Stimulated activated naive B cell treated with anti-CD40 and anti-IgM and Interleukin-4, amounts not matched to agents 10 μg/mL and 1 μg/mL and 100 μg/mL, for 72 hours (primary cell): ENCODE results near the gene RMI2.

ENCODE experiments used
- ATAC-seq, 2 donors: fragments of 150-1000 bp; cut with Tn5 transposase; replicated peaks; 2 replicates each; pipeline ENCODE4 v1.10.0; 2021; ENCODE audit warnings: moderate library complexity in 1 of 2
- DNase-seq: peaks from one replicate; pipeline ENCODE4 v3.0.0; 2021
- H3K27ac Mint-ChIP-seq: one replicate; pipeline ENCODE4 v1.8.0; 2022; ENCODE audit warnings: mild to moderate bottlenecking, mixed read lengths
- H3K27me3 Mint-ChIP-seq, 2 donors: one replicate each; pipeline ENCODE4 v1.8.0; 2022; ENCODE audit warnings: mixed read lengths in 2 of 2
- H3K36me3 Mint-ChIP-seq, 2 donors: one replicate each; pipeline ENCODE4 v1.8.0; 2022; ENCODE audit warnings: mixed read lengths in 2 of 2, mild to moderate bottlenecking in 1 of 2
- H3K4me1 Mint-ChIP-seq, 2 donors: one replicate each; pipeline ENCODE4 v1.8.0; 2022; ENCODE audit warnings: mixed read lengths in 2 of 2, mild to moderate bottlenecking in 1 of 2
- H3K4me3 Mint-ChIP-seq, 2 donors: one replicate each; pipeline ENCODE4 v1.8.0; 2022; ENCODE audit warnings: mild to moderate bottlenecking in 2 of 2, mixed read lengths in 2 of 2, moderate library complexity in 1 of 2
- H3K9me3 Mint-ChIP-seq, 2 donors: one replicate each; pipeline ENCODE4 v1.8.0; 2022; ENCODE audit warnings: mixed read lengths in 2 of 2, mild to moderate bottlenecking in 1 of 2

RMI2 gene

DNA sequence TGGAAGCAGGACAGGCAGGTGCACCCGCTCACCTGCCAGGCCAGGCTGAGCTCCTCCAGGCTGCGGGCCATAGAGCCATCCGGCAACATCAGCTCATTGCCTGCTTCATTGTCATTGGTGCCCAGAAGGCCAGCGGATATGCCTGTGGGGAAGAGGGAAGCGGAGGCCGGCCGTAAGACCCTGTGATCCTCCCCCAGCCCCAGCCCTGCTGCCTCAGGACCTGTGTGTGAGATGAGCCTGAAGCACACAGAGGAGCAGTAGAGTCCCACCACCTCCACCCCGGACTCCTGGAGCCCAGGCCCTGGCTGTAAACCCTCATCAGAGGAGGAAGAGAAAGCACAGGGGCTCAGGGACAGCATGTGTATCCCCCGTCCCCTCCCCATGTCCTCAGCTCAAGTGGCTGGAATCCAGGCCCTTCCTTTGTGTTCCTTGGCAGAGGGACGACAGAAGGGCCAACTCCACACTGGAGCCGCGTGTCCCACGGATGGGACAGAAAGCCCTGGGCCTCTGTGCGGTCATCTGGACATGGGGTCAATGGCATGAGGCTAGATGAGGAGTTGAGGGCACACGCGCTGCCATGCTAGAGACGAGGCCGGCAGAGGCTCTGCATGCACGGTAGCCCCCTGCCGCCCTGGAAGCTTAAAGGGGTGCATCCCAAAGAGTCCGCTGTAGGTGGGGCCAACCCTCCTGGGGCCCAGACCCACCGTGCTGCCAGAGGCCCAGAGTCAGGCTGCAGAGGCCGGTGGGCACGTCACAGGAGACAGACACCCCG lies 39.1 kb downstream of the RMI2 start:
- ATAC-seq, result no peak
- Mint-ChIP-seq H3K4me3 (no peak overlapping the region), H3K36me3 (peaks cover 29 to 32% of the 10 kb centered on the region in 2 donors), H3K4me1 (peaks cover 22 to 24% of the 10 kb centered on the region in 2 donors), H3K27me3 (peaks cover 10 to 23% of the 10 kb centered on the region in 2 donors), H3K9me3 (no peaks in the 10 kb centered on the region), H3K27ac (peak overlapping the region; percentile 47)
- DNase-seq, result no peak

DNA sequence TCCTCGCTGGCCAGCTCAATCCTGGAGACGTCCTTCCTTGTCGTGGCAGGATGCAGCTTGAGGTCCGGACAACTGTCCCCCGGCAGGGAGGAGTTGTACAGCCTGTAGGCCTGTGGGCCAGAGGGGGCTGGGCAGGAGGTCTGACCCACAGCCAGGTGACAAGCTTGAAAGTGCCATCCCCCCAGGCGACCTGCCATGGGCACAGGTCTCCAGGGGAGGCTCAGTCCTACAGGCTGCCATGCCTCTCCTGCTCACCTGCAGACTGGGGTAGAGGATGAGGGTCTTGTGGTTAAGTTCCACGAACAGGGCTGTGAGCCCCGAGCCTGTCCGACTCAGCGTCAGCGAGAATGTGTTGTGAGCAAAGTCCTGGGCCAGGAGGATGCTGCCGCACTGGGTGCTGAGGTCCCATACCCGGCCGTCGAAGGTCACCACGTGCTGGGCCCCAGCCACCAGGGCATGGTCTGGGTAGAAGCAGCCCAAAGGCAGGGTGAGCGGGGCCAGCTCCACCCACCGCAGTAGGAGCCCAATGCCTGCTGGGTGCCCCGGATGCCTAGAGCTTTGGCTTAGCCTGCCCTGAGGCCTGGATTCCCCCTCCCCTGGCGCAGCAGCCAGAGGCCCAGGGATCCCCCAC lies 39.8 kb downstream of the RMI2 start:
- Mint-ChIP-seq H3K27ac (no peak overlapping the region), H3K4me3 (no peak overlapping the region), H3K9me3 (no peaks in the 10 kb centered on the region), H3K4me1 (peaks cover 17 to 19% of the 10 kb centered on the region in 2 donors), H3K27me3 (peaks cover 10 to 23% of the 10 kb centered on the region in 2 donors), H3K36me3 (peaks cover 29 to 31% of the 10 kb centered on the region in 2 donors)
- no peak for ATAC-seq
- no peak for DNase-seq

DNA sequence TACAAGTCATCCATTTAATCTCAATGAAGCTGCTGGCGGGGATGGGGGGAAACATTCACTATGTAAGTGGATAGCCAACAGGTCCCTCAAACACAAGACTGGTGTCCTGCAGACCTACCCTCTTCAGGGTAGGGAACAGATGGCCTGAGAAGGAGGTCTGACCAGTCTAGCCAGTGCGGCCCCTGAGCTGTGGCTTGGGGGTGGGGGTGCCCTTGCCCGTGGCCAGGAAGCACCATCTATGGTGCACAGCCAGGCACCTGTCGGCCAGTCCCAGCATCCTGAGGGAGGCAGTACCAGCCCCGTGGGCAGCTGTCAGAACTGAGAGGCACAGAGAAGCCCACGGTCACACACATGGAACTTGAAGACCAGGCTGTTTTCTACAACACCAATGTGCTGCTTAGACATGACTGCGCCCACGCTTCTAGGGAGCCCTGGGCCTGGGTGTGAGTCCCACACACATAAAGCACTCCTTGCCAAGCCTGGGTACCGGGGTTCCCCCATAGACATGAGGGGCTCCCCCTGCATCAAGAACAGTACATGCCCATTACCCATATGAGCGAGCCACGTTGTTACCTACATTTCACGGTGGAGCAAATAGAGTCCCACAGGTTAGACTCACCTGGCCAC lies 40.9 kb downstream of the RMI2 start:
- peaks cover 17 to 19% of the 10 kb centered on the region in 2 donors for H3K4me1 Mint-ChIP-seq
- ATAC-seq (peak; percentile 89 to 93), DNase-seq (peak; percentile 28)
- no peak overlapping the region for H3K27ac Mint-ChIP-seq
- H3K9me3 Mint-ChIP-seq, result no peaks in the 10 kb centered on the region
- H3K36me3 Mint-ChIP-seq, result peaks cover 24 to 27% of the 10 kb centered on the region in 2 donors
- H3K27me3 Mint-ChIP-seq, result peaks cover 10 to 23% of the 10 kb centered on the region in 2 donors
- H3K4me3 Mint-ChIP-seq, result no peak overlapping the region

DNA sequence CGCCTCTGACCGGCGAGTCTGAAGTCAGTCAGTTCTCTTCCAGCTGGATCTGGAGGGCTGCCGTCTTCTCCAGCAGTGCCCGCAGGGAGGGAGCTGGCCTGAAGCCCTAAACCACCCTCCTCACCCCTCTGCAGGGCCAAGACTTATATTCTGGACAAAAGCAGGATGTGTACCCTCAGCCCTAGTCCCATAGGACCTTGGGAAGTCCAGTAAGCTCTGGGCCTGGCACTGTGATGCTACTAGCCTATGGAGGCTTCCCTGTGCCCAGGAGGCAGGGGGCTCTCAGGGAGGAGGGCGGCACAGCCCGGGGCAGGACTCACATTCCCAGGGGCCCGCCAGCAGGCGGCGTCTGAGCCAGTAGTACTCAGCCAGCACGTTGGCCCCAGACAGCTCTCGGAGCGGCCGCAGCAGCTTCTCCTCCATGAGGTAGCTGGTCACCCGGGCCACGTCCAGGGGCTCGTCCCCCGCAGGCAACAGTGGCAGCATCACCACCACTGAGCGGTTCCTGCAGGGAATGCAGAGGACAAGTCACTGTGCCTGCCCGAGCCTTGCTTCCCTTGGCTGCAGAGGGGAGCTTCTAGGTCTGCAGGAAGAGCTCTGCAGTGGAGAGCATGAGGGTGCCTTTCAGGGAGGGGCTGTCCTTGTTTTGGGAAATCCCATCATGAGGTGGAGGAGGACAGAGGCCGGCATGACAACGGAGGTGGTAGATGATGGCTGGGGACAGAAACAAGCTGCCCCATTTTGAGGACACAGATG lies 41.7 kb downstream of the RMI2 start:
- ATAC-seq, result peak; percentile 57 to 66

DNA sequence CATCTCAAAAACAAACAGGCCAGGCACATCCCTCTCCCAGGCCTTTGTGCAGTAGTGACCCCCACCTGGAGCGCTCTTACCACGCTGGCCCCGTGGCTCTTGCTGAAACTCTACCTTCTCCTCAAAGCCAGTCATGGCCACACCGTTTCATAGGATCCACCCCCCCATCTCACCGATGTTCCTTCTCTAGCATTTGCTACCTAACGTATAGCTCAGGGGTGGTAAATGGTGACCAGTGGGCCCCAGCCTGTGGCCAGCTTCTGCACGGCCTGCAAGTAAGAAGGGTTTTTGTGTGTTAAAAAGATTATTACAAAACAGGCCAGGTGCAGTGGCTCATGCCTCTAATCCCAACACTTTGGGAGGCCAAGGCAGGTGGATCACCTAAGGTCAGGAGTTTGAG lies 43.8 kb downstream of the RMI2 start:
- Mint-ChIP-seq H3K4me1 (peaks cover 17% of the 10 kb centered on the region in 2 donors), H3K4me3 (no peak overlapping the region), H3K9me3 (no peaks in the 10 kb centered on the region), H3K27me3 (peaks cover 10 to 17% of the 10 kb centered on the region in 2 donors), H3K27ac (no peak overlapping the region), H3K36me3 (peaks cover 2 to 8% of the 10 kb centered on the region in 2 donors)
- DNase-seq (no peak), ATAC-seq (no peak)

More for the DNA sequence above, 41.7 kb downstream of the RMI2 start:
- H3K27me3 Mint-ChIP-seq, result peaks cover 10 to 17% of the 10 kb centered on the region in 2 donors
- DNase-seq, result no peak
- no peaks in the 10 kb centered on the region for H3K9me3 Mint-ChIP-seq
- no peak overlapping the region for H3K27ac Mint-ChIP-seq
- H3K4me3 Mint-ChIP-seq, result peak overlapping the region in 1 of 2 donors; percentile 14
- H3K36me3 Mint-ChIP-seq, result peaks cover 17 to 20% of the 10 kb centered on the region in 2 donors
- H3K4me1 Mint-ChIP-seq, result peaks cover 17 to 19% of the 10 kb centered on the region in 2 donors

DNA sequence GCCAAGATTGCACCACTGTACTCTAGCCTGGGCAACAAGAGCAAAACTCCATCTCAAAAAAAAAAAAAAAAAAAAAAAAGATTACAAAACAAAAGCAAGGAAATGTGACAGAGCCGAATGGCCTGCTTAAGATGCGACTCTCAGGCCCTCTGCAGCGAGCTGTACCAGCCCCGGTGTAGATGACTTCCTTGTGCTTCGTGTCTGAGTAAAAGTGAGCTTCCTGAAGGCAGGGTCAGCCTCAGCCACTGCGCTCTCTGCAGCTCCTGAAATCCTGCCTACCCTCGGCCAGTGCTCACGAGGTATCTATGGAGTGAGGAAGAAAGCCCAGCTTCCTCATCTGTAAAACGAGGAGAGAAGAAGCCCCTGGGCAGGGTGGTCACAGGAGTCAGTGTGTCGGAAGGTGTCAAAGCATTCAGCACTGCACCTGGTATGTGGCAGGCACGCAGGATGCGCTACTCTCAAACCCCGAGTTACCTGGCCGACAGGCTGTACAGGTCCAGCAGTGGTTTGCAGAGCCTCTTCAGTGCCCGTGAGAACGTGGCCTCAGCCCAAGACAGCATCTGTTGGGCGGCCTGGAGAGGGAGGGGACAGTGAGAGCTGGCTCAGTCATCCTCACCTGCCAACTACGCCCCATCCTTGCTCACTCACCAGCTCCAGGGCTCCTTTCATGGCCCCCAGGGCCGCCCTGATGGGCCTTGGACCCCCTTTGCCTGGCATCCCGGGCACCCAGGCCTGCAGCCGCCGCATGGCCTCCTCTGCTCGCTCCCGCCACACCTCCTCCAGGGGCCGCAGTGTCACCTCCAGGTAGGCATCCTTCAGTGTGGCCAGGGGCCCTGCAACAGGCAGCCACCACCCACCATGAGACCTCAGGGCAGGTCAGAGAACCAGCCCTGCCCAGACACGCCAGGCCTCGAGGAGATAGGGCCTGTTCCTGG lies 44.6 kb downstream of the RMI2 start:
- no peak overlapping the region for H3K4me3 Mint-ChIP-seq
- H3K27me3 Mint-ChIP-seq, result peaks cover 10 to 13% of the 10 kb centered on the region in 2 donors
- ATAC-seq, result no peak
- DNase-seq, result no peak
- H3K9me3 Mint-ChIP-seq, result no peaks in the 10 kb centered on the region
- peaks cover 0 to 2% of the 10 kb centered on the region in 2 donors for H3K36me3 Mint-ChIP-seq
- peaks cover 17% of the 10 kb centered on the region in 2 donors for H3K4me1 Mint-ChIP-seq
- H3K27ac Mint-ChIP-seq, result peak overlapping the region; percentile 25

DNA sequence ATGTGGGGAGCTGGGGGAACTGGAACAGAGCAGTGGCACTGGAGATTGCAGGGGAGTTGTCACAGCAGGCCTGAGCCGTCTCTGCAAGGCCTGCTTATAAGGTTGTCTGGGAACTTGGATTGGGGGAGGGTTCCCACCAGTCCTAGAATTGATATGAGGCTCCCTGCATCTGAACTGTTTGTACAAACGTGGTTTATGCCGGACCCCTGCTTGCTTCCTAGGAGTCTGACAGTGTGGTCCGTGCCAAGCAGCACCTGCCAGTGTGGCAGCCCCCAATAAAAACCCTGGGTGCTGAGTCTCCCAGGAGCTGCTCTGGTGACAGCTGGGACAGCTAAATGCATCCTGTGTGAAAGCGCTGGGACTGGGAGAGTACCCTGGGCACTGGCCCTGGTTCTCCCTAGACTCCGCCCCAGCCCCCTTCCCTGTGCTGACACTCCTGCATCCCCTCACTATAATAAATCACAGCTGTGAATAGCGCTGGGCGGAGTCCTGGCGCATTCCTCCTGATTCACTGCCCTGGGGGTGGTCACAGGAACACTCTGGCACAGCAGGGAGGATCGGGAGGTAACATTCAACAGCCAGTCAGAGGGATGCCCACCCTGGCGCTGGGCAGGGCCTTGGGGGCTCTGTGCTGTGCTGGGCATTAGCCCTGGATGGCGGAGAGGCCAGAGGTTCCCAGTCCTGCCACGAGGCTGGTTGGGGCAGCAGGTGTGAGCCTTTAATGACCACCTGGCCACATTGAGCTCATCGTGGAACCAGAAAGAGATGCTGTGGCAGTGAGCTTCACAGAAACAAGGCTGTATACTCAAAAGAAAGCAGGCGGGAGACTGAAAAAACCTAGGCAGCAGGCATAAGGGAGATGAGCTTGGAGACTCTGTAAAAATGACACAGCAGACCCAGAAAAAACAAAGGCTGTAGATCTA lies 45.6 kb downstream of the RMI2 start:
- peaks cover 13 to 16% of the 10 kb centered on the region in 2 donors for H3K4me1 Mint-ChIP-seq
- DNase-seq (no peak), ATAC-seq (no peak)
- H3K27ac Mint-ChIP-seq, result no peak overlapping the region
- no peak overlapping the region for H3K4me3 Mint-ChIP-seq
- no peaks in the 10 kb centered on the region for H3K36me3 Mint-ChIP-seq
- no peaks in the 10 kb centered on the region for H3K9me3 Mint-ChIP-seq
- peaks cover 10 to 11% of the 10 kb centered on the region in 2 donors for H3K27me3 Mint-ChIP-seq

DNA sequence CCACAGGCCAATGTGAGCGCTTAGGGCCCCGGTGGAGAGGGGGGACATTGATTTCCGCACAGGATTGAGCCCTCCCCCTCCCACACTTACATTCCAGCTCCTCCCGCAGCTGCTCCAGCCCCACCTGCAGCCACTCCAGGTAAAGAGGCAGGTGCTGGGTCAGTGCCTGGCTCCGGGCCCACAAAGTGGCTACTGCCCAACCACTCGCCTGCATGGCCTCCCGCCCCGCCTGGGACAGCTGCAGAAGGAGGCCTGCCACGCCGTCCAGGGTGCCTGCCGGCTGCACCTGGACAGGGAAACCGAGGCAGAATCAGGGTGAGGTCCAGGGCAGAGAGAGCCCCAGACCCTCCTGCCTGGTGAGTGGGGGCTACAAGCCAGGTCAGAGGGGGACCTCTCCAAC lies 46.3 kb downstream of the RMI2 start:
- Mint-ChIP-seq H3K9me3 (no peaks in the 10 kb centered on the region), H3K4me1 (peaks cover 15 to 16% of the 10 kb centered on the region in 2 donors), H3K27me3 (peaks cover 10 to 11% of the 10 kb centered on the region in 2 donors), H3K36me3 (no peaks in the 10 kb centered on the region), H3K4me3 (no peak overlapping the region), H3K27ac (no peak overlapping the region)
- ATAC-seq (no peak), DNase-seq (no peak)

DNA sequence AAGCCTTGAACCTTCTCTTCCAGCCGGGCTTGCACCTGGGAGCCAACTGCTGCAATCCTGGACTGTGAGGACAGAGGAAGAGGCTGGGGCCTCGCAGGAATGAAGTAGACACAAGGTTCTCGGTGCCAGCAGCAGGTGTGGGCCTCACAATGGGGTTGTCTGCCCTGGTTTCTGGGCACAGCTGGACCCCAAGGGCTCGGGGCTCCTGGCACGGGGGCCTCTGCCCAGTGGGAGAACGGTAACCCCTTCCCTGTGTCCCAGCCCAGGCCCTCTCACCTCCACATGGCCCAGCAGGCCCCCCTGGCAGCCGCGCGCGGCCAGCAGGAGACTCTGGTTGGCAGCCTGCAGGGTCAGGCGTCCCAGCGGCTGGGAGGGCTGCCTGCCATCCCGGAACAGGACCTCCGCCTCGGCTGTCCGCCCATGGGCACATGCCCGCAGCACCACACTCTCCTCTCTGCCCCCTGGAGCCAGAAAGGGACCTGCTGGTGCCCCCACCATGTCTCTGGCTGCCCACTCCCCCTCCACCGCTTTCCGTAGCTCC lies 46.9 kb downstream of the RMI2 start:
- peaks cover 15% of the 10 kb centered on the region in 2 donors for H3K4me1 Mint-ChIP-seq
- no peak for ATAC-seq
- H3K27me3 Mint-ChIP-seq, result peaks cover 8 to 9% of the 10 kb centered on the region in 2 donors
- H3K4me3 Mint-ChIP-seq, result no peak overlapping the region
- no peak overlapping the region for H3K27ac Mint-ChIP-seq
- no peaks in the 10 kb centered on the region for H3K9me3 Mint-ChIP-seq
- H3K36me3 Mint-ChIP-seq, result no peaks in the 10 kb centered on the region
- DNase-seq, result no peak

DNA sequence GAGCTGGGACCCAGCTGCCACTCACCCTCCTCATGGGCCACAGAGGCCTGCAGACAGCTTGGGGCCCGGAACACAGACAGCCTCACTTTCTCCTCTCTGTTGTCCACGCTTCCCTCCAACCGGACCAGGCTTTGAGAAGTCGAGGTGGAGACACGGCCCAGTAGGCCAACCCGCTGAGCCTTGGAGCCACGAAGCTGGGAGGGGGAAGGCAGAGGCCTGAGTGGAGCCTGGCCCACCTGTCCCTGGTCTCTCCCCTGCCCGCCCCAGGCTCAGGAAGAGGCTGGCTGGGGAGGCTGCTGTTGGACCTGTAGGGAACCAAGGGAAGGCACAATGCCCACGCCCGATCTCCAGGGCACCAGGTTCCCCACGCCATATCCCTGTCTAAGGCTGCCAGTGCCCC lies 48.1 kb downstream of the RMI2 start:
- Mint-ChIP-seq H3K27ac (no peak overlapping the region), H3K36me3 (no peaks in the 10 kb centered on the region), H3K4me1 (peaks cover 10 to 12% of the 10 kb centered on the region in 2 donors), H3K4me3 (no peak overlapping the region), H3K9me3 (no peaks in the 10 kb centered on the region), H3K27me3 (no peaks in the 10 kb centered on the region)
- no peak for ATAC-seq
- DNase-seq, result no peak

DNA sequence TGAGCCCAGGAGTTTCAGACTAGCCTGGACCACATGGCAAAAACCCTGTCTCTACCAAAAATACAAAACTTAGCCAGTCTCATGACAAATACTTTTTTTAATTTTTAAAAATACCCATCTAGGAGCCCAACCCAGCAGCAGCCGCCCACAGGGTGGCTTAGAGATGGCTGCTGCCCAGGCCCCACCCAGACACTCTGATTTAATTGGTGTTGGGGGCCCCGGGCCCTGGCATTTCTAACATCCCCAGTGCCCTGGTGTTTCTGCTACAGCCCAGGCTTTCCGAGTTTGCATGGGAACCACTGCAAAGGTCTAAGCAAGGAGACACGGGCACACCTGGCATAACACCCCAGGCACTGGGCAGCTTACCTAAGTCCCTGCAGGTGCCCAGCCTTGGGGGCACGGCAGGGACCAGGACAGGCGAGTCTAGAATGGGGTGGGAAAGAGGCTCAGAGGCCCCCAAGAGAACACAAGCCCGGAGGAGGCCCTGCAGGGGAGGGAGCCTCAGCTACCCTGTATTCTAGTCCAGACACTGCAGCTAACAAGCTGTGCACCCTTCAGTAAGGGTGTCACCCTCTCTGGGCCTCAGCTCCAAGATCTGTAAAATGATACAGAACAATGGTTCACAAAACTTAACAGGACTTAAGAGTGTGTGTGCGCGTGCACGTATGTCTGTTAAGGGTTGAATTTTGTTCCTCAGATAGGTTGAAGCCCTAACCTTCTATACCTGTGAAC lies 48.8 kb downstream of the RMI2 start:
- Mint-ChIP-seq H3K36me3 (no peaks in the 10 kb centered on the region), H3K27me3 (no peaks in the 10 kb centered on the region), H3K9me3 (no peaks in the 10 kb centered on the region), H3K4me3 (no peak overlapping the region), H3K27ac (no peak overlapping the region), H3K4me1 (peaks cover 10 to 12% of the 10 kb centered on the region in 2 donors)
- DNase-seq (no peak), ATAC-seq (no peak)

DNA sequence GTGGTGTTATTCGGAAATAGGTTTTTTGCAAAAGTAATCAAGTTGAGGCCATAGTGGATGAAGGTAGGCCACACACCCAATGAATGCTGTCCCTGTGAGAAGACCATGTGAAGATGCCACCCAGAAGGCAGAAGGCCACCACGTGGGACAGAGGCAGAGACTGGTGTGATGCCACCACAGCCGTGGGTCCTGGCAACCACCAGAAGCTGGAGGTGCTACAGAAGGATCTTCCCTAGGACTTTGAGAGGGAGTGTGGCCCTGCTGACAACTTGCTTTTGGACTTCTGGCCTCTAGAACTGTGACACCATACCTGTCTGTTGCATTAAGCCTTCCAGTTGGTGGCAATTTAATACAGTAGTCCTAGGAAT lies 49.3 kb downstream of the RMI2 start:
- no peak overlapping the region for H3K27ac Mint-ChIP-seq
- H3K36me3 Mint-ChIP-seq, result no peaks in the 10 kb centered on the region
- H3K4me1 Mint-ChIP-seq, result peaks cover 10 to 12% of the 10 kb centered on the region in 2 donors
- DNase-seq (no peak), ATAC-seq (no peak)
- no peaks in the 10 kb centered on the region for H3K9me3 Mint-ChIP-seq
- H3K4me3 Mint-ChIP-seq, result no peak overlapping the region
- H3K27me3 Mint-ChIP-seq, result no peaks in the 10 kb centered on the region
